ENCODE measurements around the gene CAP2. TPM values are rescaled to one million over a fixed set of nuclear protein-coding genes. Genes with fewer than 3 reads are reported as not detected.

The CAP2 gene
- total RNA-seq, 4 donors from 2014 or later: 3.2 to 16.2 (median 10.6) TPM

- H3K36me3 ChIP-seq: no peaks in the 10 kb centered on the region
- intact Hi-C loops (cut with DNase I): loop anchor here (10.0 kb wide), 1 partner anchor 105 kb away; the partner anchor contains the start of gene NUP153
Measured at GRCh38 chr6:17599877-17600526, 206.6 kb downstream of the CAP2 start, which contains the start of gene FAM8A1. TSS of gene FAM8A1 (plus strand) at chr6:17600302. CDS start at chr6:17600410, 108 bp downstream.

GRCh38 chr6:17600527-17601385 is 207.4 kb downstream of the CAP2 start:
- no peaks in the 10 kb centered on the region for H3K36me3 ChIP-seq
- H3K27me3 ChIP-seq: no peaks in the 10 kb centered on the region
- no peaks in the 10 kb centered on the region for H3K9me3 ChIP-seq
- H3K4me1 ChIP-seq: peaks cover 5 to 8% of the 10 kb centered on the region in 2 donors
- peak overlapping the region; percentile 9 to 95 (median 83) for H3K4me3 ChIP-seq (replicated peaks in 1 of 3)
- TF ChIP-seq POLR2A (IDR thresholded peaks at IDR 0.05) (no peak), CTCF (IDR thresholded peaks at IDR 0.05) (no peak)
- intact Hi-C loops (cut with DNase I): loop anchor here (10.0 kb wide), 1 partner anchor 104 kb away; the partner anchor contains the start of gene NUP153
- WGBS, 2 donors: 1 to 4% methylated on average over 17 to 20 of the region's 77 CpGs
- DNase-seq: peak; percentile 70 to 76
- H3K27ac ChIP-seq: peak overlapping the region; percentile 94 to 97 (median 94)

More at GRCh38 chr6:17599877-17600526, 206.6 kb downstream of the CAP2 start, which contains the start of gene FAM8A1:
- TF ChIP-seq POLR2A (IDR thresholded peaks at IDR 0.05) (peak; percentile 64 to 82), CTCF (IDR thresholded peaks at IDR 0.05) (peak; percentile 12 to 74 (median 64))
- Histone ChIP-seq H3K4me3 (replicated peaks in 1 of 3) (peak within 1 kb of the TSS; percentile 9 to 95 (median 83)), H3K27ac (peak within 1 kb of the TSS; percentile 94 to 97 (median 94)), H3K4me1 (peaks cover 5 to 8% of the 10 kb centered on the region in 2 donors), H3K9me3 (no peaks in the 10 kb centered on the region), H3K27me3 (no peaks in the 10 kb centered on the region)
- 9% methylated on average over 26 to 28 of the region's 42 CpGs for WGBS, 2 donors
- DNase-seq: peak; percentile 96 to 98

- Histone ChIP-seq H3K27ac (peak overlapping the region; percentile 94 to 97 (median 94)), H3K4me1 (peaks cover 5 to 8% of the 10 kb centered on the region in 2 donors), H3K36me3 (no peaks in the 10 kb centered on the region), H3K27me3 (no peaks in the 10 kb centered on the region), H3K9me3 (no peaks in the 10 kb centered on the region), H3K4me3 (replicated peaks in 1 of 3) (peak overlapping the region in 2 of 3 donors; percentile 83 to 95)
- WGBS, 2 donors: 7% methylated on average over 5 of the region's 5 CpGs
- intact Hi-C loops (cut with DNase I): loop anchor here (10.0 kb wide), 1 partner anchor 103 kb away; the partner anchor contains the start of gene NUP153
- TF ChIP-seq POLR2A (IDR thresholded peaks at IDR 0.05) (no peak), CTCF (IDR thresholded peaks at IDR 0.05) (no peak)
- no peak for DNase-seq
Measured at GRCh38 chr6:17601386-17601703, 207.9 kb downstream of the CAP2 start.

- intact Hi-C loops (cut with DNase I): loop anchor here (10.0 kb wide), 1 partner anchor 102 kb away; the partner anchor contains the start of gene NUP153
- TF ChIP-seq CTCF (IDR thresholded peaks at IDR 0.05) (no peak), POLR2A (IDR thresholded peaks at IDR 0.05) (no peak)
- DNase-seq: no peak
- H3K4me1 ChIP-seq: peaks cover 5 to 8% of the 10 kb centered on the region in 2 donors
- no peaks in the 10 kb centered on the region for H3K36me3 ChIP-seq
- no peak overlapping the region for H3K4me3 ChIP-seq (replicated peaks in 1 of 3)
- no peaks in the 10 kb centered on the region for H3K9me3 ChIP-seq
- WGBS, 2 donors: 57 to 66% methylated on average over 1 of the region's 1 CpG
- no peak overlapping the region for H3K27ac ChIP-seq
- H3K27me3 ChIP-seq: no peaks in the 10 kb centered on the region
Measured at GRCh38 chr6:17602888-17603287, 209.5 kb downstream of the CAP2 start.

Measured in thyroid gland (tissue), 4 donors.